ENCODE results near the gene CCDC194.

Gene CCDC194

GRCh38 chr19:17393914-17394313 lies at the start of gene CCDC194:
TSS of gene CCDC194 (minus strand) at chr19:17394196. CDS start at chr19:17394158, 38 bp downstream.
- DNase-seq, result no peak

- peak; percentile 48 for DNase-seq
Observed at GRCh38 chr19:17441241-17442021, 47.4 kb upstream of the CCDC194 start.

- DNase-seq, result no peak
Observed at GRCh38 chr19:17436874-17437267, 42.9 kb upstream of the CCDC194 start.

- no peak for DNase-seq
Observed at GRCh38 chr19:17436094-17436873, 42.3 kb upstream of the CCDC194 start.

GRCh38 chr19:17435218-17435617 lies 41.2 kb upstream of the CCDC194 start:
- no peak for DNase-seq

- DNase-seq, result no peak
Observed at GRCh38 chr19:17431417-17431816, 37.4 kb upstream of the CCDC194 start.

GRCh38 chr19:17429641-17430113 lies 35.7 kb upstream of the CCDC194 start:
- no peak for DNase-seq

- DNase-seq, result peak; percentile 61
Observed at GRCh38 chr19:17424743-17425365, 30.9 kb upstream of the CCDC194 start.

- DNase-seq, result no peak
Observed at GRCh38 chr19:17423429-17424208, 29.6 kb upstream of the CCDC194 start.

- DNase-seq, result no peak
Observed at GRCh38 chr19:17421942-17422341, 27.9 kb upstream of the CCDC194 start.

GRCh38 chr19:17420475-17420924 lies 26.5 kb upstream of the CCDC194 start:
- peak; percentile 59 for DNase-seq

GRCh38 chr19:17419621-17420474 lies 25.9 kb upstream of the CCDC194 start, which contains the start of gene MVB12A:
TSS of gene MVB12A (plus strand) at chr19:17420047. CDS start at chr19:17420136, 89 bp downstream.
- DNase-seq, result peak; percentile 95

GRCh38 chr19:17419154-17419620 lies 25.2 kb upstream of the CCDC194 start:
- DNase-seq, result no peak

- DNase-seq, result no peak
Observed at GRCh38 chr19:17418710-17419109, 24.7 kb upstream of the CCDC194 start.

- no peak for DNase-seq
Observed at GRCh38 chr19:17415121-17415520, 21.1 kb upstream of the CCDC194 start.

GRCh38 chr19:17414097-17414496 lies 20.1 kb upstream of the CCDC194 start:
- DNase-seq, result no peak

GRCh38 chr19:17411801-17412200 lies 17.8 kb upstream of the CCDC194 start:
- DNase-seq, result no peak

- DNase-seq, result no peak
Observed at GRCh38 chr19:17409990-17410389, 16.0 kb upstream of the CCDC194 start.

GRCh38 chr19:17406887-17407196 lies 12.8 kb upstream of the CCDC194 start:
- no peak for DNase-seq

- DNase-seq, result peak; percentile 51
Observed at GRCh38 chr19:17406046-17406886, 12.3 kb upstream of the CCDC194 start.

Measured in stimulated activated CD8-positive, alpha-beta memory T cell treated with anti-CD3 and anti-CD28 coated beads, Interleukin-4, amount 100 ng/mL, for 48 hours (primary cell).